ENCODE measurements around the gene MMAB. TPM values are rescaled to one million over a fixed set of nuclear protein-coding genes. Genes with fewer than 3 reads are reported as not detected.

Gene MMAB
- total RNA-seq, 1 experiment from 2014 or later, result 34.9 TPM

DNA sequence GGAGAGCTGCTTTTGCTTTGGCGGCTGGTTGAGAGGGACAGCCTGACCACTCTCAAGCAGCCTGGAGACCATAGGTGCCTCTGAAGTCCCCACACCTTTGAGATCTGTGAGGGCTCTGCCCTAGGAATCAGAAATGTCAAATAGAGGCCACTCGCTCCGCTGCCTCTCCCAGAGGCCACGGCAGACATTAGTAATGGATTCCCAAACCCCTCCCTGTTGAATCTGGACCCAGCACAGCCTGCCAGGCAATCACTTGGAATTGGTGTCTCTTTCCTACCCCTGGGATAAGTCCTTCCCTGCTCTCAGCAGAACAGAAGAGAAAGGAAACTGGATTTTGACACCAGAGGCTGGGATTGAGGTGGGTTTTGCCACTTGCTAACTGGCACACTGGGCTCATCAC, 25.0 kb downstream of the MMAB start (continued):
- TF ChIP-seq POLR2AphosphoS5 (IDR thresholded peaks at IDR 0.05; ENCODE audit: low read depth, low read length), result no peak

DNA sequence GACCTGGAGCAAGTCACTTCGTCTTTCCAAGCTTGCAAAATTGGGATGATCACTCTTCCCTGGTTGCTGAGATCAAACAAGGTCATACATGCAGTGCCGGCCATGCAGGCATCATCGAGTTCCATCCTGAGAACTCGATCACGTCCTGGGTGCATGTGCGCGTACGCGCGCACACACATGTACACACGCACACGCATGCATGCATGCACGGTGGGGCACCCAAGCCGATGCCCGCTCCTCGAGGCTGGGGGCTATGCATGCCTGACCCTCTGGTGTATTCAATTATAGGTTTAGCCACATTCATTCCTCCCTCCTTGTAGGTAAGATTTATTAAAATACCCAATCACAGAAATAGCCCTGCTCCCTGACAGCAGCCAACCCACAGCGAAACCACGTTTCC, 26.0 kb downstream of the MMAB start:
- DNase-seq (ENCODE audit: low read depth, low spot score) (no peak), ATAC-seq (no peak)
- Histone ChIP-seq H2AFZ (ENCODE audit: low read depth, low read length, poor library complexity, severe bottlenecking) (no peak overlapping the region), H3K9me2 (ENCODE audit: insufficient read depth) (no peaks in the 10 kb centered on the region), H3K27me3 (ENCODE audit: insufficient read depth, low read length) (peaks cover 19% of the 10 kb centered on the region; the same call in 1 of the 2 replicates), H3K9me3 (ENCODE audit: control insufficient read depth in 1 of 2, insufficient read depth in 1 of 2, low read depth in 1 of 2, low read length in 2 of 2) (no peaks in the 10 kb centered on the region), H3K4me2 (ENCODE audit: low read length) (no peak overlapping the region), H3K4me3 (replicated peaks in 1 of 2; ENCODE audit: low read depth in 1 of 2, low read length in 2 of 2) (no peak overlapping the region), H3K36me3 (ENCODE audit: control insufficient read depth in 1 of 2, insufficient read depth in 2 of 2, low read length in 2 of 2) (no peaks in the 10 kb centered on the region), H3K4me1 (ENCODE audit: control insufficient read depth in 1 of 2, insufficient read depth in 2 of 2, low read length in 2 of 2) (peaks cover 0 to 9% of the 10 kb centered on the region in 2 experiments; a peak in 2 of 4 replicates), H3K27ac (ENCODE audit: low read depth, low read length) (no peak overlapping the region), H3K79me2 (ENCODE audit: insufficient read depth, low read length) (no peaks in the 10 kb centered on the region), H3K9ac (ENCODE audit: low read length) (no peak overlapping the region), H4K20me1 (ENCODE audit: insufficient read depth) (no peaks in the 10 kb centered on the region)
- TF ChIP-seq, protein P1, sequence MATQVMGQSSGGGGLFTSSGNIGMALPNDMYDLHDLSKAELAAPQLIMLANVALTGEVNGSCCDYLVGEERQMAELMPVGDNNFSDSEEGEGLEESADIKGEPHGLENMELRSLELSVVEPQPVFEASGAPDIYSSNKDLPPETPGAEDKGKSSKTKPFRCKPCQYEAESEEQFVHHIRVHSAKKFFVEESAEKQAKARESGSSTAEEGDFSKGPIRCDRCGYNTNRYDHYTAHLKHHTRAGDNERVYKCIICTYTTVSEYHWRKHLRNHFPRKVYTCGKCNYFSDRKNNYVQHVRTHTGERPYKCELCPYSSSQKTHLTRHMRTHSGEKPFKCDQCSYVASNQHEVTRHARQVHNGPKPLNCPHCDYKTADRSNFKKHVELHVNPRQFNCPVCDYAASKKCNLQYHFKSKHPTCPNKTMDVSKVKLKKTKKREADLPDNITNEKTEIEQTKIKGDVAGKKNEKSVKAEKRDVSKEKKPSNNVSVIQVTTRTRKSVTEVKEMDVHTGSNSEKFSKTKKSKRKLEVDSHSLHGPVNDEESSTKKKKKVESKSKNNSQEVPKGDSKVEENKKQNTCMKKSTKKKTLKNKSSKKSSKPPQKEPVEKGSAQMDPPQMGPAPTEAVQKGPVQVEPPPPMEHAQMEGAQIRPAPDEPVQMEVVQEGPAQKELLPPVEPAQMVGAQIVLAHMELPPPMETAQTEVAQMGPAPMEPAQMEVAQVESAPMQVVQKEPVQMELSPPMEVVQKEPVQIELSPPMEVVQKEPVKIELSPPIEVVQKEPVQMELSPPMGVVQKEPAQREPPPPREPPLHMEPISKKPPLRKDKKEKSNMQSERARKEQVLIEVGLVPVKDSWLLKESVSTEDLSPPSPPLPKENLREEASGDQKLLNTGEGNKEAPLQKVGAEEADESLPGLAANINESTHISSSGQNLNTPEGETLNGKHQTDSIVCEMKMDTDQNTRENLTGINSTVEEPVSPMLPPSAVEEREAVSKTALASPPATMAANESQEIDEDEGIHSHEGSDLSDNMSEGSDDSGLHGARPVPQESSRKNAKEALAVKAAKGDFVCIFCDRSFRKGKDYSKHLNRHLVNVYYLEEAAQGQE (IDR thresholded peaks at IDR 0.05; ENCODE audit: low read depth), result no peak
- TF ChIP-seq ZNF274 (IDR thresholded peaks at IDR 0.05; ENCODE audit: low read depth, low read length), result no peak
- TF ChIP-seq CEBPB (IDR thresholded peaks at IDR 0.05; ENCODE audit: low read depth), result no peak
- TF ChIP-seq SIN3A (IDR thresholded peaks at IDR 0.05; ENCODE audit: low read depth), result no peak
- no peak for TF ChIP-seq JUND (IDR thresholded peaks at IDR 0.05)
- no peak for TF ChIP-seq EZH2phosphoT487 (IDR thresholded peaks at IDR 0.05; ENCODE audit: borderline replicate concordance)
- TF ChIP-seq, protein P2, sequence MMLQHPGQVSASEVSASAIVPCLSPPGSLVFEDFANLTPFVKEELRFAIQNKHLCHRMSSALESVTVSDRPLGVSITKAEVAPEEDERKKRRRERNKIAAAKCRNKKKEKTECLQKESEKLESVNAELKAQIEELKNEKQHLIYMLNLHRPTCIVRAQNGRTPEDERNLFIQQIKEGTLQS (IDR thresholded peaks at IDR 0.05), result no peak
- ChIA-PET POLR2A (no interaction called here), RAD21 (ENCODE audit: low non-redundant PET in 1 of 2, low total read pairs in 2 of 2, uncharacterized antibody in 2 of 2, unreplicated experiment in 2 of 2) (no interaction called here), CTCF (no interaction called here)
- BruUV-seq (replicated peaks), result no TSS peak
- intact Hi-C loops (cut with micrococcal nuclease), result no loop called here
